Stimulated activated CD4-positive, alpha-beta T cell treated with anti-CD3 and anti-CD28 coated beads, TNF-alpha, amount 100 ng/mL, for 4 hours (primary cell): ENCODE measurements around the gene CFAP52.
"Not testable (repeated sequence)": the region's sequence is repeated elsewhere in the genome, so short reads cannot be mapped to it uniquely, and the experiment has no call there.

ENCODE experiments used
- DNase-seq, 3 experiments: peaks; one replicate each; pipeline ENCODE4 v3.0.0-alpha.2; 2020; ENCODE audit warnings: low read depth in 3 of 3

Gene CFAP52

GRCh38 chr17:9576521-9577372 lies at the start of gene CFAP52:
Gene CFAP52, plus strand, starts transcription at chr17:9576642. Its CDS starts 54 bp downstream, at chr17:9576696.
- DNase-seq, result peak; percentile 53 to 71 (median 69)

- DNase-seq, result no peak
Measured at GRCh38 chr17:9527788-9528187, 48.7 kb upstream of the CFAP52 start.

- no peak for DNase-seq
Measured at GRCh38 chr17:9529033-9529700, 47.3 kb upstream of the CFAP52 start.

- DNase-seq, result no peak
Measured at GRCh38 chr17:9531034-9531433, 45.4 kb upstream of the CFAP52 start.

- DNase-seq, result no peak
Measured at GRCh38 chr17:9532715-9533114, 43.7 kb upstream of the CFAP52 start.

- DNase-seq, result no peak
Measured at GRCh38 chr17:9533441-9533840, 43.0 kb upstream of the CFAP52 start.

GRCh38 chr17:9536061-9536460 lies 40.4 kb upstream of the CFAP52 start:
- DNase-seq, result no peak

GRCh38 chr17:9537177-9537776 lies 39.2 kb upstream of the CFAP52 start:
- DNase-seq, result no peak

- no peak for DNase-seq
Measured at GRCh38 chr17:9538626-9539025, 37.8 kb upstream of the CFAP52 start.

- DNase-seq, result no peak
Measured at GRCh38 chr17:9541718-9542117, 34.7 kb upstream of the CFAP52 start.

GRCh38 chr17:9544221-9544620 lies 32.2 kb upstream of the CFAP52 start:
- no peak for DNase-seq

GRCh38 chr17:9549215-9549614 lies 27.2 kb upstream of the CFAP52 start:
- DNase-seq, result no peak

- no peak for DNase-seq
Measured at GRCh38 chr17:9553181-9553580, 23.3 kb upstream of the CFAP52 start.

- DNase-seq, result no peak
Measured at GRCh38 chr17:9553596-9553995, 22.8 kb upstream of the CFAP52 start.

GRCh38 chr17:9554715-9555114 lies 21.7 kb upstream of the CFAP52 start:
- not testable (repeated sequence) for DNase-seq

GRCh38 chr17:9557161-9557755 lies 19.2 kb upstream of the CFAP52 start:
- no peak for DNase-seq

- DNase-seq, result no peak
Measured at GRCh38 chr17:9557857-9558256, 18.6 kb upstream of the CFAP52 start.

- DNase-seq, result no peak
Measured at GRCh38 chr17:9564104-9564503, 12.3 kb upstream of the CFAP52 start.

- no peak for DNase-seq
Measured at GRCh38 chr17:9566067-9566466, 10.4 kb upstream of the CFAP52 start.

GRCh38 chr17:9566739-9567138 lies 9.7 kb upstream of the CFAP52 start:
- DNase-seq, result not testable (repeated sequence)

- DNase-seq, result no peak
Measured at GRCh38 chr17:9568004-9568403, 8.4 kb upstream of the CFAP52 start.

GRCh38 chr17:9568957-9569588 lies 7.4 kb upstream of the CFAP52 start:
- no peak for DNase-seq
